GM21526 (cell line): ENCODE data around the gene RAG1.
A peak's percentile ranks its signal among the peaks of the same experiment; 100 is the strongest.

Source experiments
- ATAC-seq: cut with Tn5 transposase; IDR thresholded peaks from one replicate; pipeline ENCODE4 v1.9.1; 2021; ENCODE audit warnings: moderate library complexity; ENCODE audit not compliant: unreplicated experiment, low FRiP score

Gene RAG1

DNA sequence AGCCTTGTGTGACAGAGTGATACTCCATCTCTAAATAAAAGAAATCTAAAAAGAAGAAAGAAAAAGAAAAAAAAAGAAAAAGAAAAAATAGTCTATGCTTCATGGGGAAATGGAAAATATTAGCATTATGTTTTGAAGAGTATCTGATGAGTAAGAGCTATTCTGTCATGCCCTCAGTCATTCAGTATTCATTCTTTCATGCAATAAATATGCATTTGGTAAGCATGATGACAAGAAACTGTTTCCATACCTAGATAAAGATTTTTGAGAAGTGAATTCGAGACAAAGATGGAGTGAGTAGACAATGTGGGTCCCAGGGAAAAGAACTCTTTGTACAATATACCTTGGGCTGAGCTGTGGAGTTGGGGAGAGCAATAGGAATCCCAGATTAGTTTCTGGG, 20.3 kb downstream of the RAG1 start:
- ATAC-seq, result no peak

DNA sequence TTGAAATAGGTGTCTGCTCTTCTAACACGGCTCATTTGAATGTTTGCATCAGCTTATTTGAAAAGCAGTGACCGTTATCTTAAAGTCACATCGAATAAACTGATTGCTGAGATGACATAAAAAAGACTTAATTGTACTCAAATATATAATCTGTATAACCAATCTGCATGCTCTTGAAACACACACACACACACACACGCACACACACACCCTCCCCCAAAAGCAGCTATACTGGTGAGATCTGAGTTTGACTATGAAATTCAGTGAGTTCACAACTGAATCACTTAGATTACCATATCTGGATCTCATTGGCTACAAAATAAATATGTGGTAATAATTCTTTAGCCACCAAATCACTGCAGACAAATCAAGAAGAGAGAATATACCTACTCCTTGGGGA, 22.7 kb downstream of the RAG1 start:
- ATAC-seq, result no peak

DNA sequence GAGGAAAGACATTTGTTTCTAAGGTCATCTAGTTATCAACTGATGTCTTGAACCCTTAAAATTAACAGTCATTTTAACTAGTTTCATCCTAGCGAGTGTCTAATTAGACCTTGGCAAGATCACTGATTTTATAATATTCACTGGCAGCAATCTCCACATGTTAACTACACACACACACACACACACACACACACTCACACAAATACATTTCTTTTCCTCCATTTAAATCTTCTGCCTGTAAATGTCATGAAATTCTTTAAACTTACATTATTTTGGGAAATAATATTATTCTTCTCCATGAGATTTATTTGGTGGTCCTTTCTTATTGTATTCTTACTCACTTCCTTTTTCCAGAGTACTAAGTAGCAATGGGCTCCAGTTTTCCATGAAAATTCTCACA, 23.6 kb downstream of the RAG1 start:
- ATAC-seq, result no peak

DNA sequence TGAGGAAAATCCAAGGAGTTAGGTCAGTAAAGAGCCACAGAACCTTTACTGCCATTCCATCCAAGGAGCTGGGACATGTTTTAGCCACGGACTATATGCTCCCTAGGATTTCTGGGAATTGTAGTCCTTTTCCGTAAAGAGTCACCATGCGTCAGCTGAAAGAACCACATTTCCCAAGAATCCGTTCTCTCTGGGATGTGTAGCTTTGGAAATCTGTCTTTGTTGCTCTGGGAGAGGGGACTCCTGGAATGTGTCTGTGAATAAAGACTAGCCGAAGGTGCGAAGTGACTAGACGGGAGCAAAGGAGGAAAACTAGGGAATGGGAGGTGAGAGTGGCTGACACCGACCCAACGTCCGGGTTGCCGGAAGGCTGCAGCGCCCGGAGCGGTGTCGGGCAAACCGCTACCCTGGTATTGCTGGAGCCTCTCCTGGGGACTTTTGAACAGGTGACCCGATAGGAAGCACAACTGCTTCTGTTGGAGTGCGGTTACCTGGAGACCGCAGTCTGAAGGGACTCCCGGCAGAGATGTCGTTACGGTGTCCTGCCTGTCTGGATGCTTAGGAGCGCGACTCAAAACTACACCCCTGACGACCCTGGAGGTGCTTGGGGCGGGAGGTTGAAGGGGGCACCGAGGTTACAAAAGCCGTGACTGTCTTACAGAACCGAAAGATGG, 26.6 kb downstream of the RAG1 start, which contains the start of gene IFTAP:
Gene IFTAP (plus strand): TSS at position 187 of the 674 bp plus-strand sequence. CDS start 15,602 bp downstream, outside the sequence.
- ATAC-seq, result peak; percentile 71

DNA sequence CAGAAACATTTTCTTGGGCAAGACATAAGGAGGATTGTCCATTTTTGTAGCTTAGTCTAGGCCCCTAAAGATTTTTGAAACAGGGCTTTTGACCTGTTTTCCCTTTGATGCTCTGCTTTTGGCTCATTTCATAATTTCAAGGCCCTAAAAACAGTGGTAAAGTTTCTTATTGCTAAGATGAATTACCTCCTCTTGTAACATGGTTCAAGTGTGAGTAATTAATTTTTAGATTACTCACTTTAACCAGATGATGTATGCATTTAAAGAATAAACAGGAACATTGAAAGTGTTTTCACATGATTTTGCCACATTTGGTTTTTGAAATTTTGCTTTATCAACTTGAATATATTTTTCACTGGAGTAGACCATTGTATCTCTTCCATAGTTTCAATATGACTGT, 29.1 kb downstream of the RAG1 start:
- ATAC-seq, result no peak

DNA sequence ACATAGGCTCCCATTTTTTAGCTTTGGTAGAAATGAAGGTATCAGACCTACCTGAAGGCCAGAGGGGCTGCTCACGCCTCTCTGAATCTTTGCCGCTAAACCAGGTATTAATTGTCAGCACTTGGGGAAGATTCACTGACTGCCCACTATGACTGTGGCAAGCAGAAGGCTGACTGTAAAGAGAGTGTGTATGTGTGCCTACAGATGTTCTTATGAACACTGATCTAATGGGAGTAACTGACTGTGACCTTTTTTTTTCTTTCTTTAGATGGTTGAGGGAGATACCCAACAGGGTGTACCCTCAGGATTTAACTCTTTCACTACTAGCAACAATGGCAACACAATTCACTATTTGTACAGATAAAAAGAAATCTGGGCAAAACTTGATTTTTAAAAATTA, 30.2 kb downstream of the RAG1 start, which contains the start of gene RAG2:
Gene RAG2 (minus strand): TSS at position 186 of the 400 bp plus-strand sequence. CDS start 4,068 bp downstream, outside the sequence.
- no peak for ATAC-seq

DNA sequence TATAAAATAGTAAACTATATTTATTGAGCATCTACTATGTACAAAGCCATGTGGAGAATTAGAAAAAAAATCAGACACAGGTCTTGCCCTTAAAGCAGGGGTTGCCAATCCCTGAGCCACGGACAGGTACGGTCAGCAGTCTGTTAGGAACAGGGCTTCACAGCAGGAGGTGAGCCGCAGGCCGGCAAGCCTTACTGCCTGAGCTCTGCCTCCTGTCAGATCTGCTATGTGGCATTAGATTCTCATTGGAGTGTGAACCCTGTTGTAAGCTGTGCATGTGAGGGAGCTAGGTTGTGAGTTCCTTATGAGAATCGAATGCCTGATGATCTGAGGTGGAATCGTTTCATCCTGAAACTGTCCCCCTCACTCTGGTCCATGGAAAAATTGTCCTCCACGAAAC, 32.4 kb downstream of the RAG1 start:
- no peak for ATAC-seq

DNA sequence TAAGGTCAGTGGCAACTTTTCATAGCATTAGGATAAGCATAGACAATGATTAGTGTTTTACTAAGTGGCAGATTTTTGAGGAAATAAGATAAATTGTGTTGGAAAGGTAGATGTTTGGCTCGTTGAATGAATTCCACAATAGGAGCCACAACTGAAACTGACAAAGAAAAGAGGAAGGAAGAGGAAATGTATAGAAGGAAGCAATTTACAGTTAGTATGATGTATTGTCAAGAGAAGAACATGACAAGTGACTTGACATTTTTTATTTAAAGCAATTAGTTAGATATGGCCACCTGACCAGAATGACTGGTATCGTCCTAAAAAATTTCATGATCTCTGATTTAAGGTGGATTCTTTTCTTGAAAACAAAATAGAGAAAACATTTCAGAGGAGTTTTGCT, 33.3 kb downstream of the RAG1 start:
- no peak for ATAC-seq

DNA sequence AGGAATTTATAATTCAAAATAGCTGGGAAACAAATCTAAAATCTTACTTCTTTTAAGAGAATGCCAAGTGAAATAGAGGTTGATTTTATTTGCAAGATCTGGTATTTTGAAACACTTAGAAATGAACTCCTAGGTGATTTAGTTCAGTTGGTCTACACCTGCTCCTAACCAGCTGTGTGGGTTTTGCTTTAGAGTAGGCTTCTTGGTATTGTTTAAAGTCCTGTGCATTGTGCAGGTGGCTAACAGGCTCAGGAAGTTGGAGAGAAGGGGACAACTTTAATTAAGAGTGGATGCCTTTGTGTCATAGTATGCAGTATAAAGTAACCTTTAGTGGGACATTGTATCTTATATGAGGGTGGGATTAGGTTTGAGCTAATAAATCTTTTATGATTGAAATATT, 34.3 kb downstream of the RAG1 start:
- ATAC-seq, result no peak

DNA sequence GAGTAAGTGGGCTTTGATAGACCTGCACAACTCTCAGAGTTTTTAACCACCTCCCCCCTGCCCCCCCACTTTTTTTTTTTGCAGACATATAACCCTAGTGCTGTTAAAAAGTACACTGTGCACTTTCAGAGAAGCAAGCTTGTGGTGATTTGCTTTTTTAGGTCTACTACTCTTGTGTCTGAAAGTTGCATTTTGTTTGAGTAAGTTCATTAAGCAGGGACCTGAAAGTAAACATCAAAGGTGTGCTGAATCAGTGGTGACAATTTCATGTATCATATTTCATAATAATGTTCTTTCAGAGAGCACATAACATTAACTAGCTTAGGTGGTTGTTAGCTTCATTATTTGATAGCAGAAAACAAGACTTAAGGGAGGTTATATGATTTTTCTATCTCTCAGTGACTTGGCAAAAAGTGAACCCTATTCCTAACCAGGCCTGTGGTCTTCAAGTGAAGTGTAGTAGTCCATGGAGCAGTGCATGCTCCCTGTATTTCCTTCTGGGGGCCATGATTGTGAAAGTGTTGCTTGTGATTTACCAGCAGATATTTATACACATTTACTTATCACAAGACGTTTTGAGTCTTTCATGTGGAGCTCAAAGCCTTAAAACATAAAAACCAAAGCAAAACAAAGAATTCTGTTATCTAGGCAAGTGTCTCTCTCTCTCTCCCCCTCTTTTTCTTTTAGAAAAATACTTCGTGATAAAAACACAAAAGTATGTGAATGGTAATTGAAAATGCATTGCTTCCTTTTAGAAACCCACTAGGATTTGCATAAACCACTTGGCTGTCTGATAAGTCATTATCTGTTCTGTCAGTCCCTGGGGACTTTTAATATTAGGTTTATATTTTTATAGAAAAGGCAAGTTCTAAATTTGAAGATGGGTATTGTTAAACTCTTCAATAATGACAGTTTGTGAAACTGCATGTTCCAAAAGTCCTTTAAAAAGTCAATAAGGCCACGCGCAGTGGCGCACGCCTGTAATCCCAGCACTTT, 37.7 kb downstream of the RAG1 start:
- ATAC-seq, result no peak

DNA sequence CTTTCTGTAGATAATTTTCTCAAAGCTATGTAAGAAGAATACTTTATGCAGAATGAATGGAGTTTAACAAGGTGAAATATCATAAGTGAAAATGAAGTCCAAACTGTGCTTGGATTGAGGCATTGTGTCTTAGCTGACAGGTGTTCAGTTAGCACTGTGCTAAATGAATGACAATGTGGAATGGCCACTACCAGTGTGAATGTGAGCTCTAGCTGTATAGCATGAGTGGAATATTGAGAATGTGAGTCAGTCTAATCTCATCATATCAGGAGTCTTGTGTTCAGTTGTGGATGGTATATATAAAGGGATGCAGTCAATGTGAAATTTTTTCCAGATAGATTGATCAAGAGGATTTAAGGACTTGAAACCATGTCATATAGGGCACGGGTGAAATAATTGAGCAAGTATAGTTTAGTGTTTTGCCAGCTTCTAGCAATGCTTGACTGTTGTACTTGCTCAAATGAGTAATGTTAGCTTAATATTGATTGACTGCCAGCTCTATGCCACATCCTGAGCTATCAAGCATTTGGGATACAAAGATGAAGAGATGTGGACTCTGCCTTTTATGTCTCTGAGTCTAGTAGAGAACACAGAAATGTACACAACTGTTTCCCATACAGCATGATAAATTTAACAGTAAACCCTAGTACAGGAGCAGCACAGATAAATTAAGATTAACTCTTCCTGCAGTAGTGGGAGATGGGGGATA, 40.8 kb downstream of the RAG1 start:
- no peak for ATAC-seq

DNA sequence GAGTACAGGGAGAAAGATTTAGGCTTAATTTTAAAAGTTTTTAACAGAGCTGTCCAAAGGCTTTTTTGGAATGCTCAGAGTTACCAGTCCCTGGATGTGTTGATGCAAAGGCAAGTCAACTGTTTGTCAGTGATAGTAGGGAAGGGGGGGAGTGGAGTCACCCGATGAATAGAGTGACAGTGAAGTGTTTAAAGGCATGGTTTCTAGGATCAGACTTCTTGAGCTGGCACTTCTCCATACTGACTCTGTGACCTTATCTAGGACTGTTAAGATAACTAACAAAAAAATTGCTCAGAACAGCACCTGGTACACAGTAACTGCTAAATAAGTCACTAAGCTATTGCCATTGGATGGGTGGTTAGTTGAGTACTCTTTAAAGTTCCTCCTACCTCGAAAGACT, 41.6 kb downstream of the RAG1 start:
- ATAC-seq, result no peak

DNA sequence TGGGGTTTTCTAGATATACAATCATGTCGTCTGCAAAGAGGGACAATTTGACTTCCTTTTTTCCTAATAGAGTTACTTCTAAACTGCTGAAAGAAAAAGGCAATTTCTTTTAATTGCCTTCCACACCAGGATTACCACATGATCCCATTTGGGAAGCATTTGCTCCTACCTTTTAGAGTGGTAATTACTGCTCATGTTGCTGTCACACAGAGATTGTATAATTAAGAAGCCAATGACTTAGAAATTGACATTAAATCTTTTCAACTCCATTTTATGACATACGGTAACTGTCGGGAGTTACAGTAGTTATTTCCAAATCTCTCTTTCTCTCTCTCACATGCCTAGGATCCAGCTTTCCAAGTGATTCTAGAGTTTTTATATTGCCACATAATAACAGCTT, 48.0 kb downstream of the RAG1 start:
- no peak for ATAC-seq

DNA sequence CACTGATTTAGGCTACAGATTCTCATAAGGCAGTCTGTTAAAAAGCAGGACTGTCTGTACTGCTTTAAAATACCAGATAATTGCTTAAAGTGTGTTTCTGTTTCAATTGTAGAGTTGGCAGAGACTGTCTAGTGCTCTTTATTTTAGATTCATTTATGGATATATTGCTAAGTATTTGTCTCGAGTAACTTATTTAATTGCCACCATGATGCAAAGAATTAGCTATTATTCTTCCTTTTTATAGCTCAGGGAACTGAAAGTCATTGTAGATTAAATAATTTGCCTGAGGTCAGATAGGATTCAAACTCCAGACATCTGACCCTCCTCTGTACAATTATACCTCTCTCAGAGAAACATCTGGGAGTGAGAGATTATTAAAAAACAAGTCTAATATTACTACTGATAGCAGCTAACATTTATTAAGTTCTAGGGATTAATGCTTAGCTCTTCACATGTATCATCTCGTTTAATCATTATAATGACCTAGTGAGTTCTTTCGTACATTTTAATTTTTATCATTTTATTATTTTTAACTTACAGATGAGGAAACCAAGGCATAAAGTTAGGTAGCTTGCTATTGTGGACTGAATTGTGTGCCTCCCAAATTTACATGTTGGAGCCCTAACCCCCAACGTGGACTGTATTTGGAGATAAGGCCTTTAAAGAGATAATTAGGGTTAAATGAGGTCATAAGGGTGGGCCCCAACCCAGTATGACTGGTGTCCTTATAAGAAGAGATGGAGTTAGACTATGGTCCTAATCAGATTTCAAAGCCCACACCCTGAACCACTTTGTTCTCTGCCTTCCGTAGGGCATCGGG, 49.9 kb downstream of the RAG1 start:
- no peak for ATAC-seq

DNA sequence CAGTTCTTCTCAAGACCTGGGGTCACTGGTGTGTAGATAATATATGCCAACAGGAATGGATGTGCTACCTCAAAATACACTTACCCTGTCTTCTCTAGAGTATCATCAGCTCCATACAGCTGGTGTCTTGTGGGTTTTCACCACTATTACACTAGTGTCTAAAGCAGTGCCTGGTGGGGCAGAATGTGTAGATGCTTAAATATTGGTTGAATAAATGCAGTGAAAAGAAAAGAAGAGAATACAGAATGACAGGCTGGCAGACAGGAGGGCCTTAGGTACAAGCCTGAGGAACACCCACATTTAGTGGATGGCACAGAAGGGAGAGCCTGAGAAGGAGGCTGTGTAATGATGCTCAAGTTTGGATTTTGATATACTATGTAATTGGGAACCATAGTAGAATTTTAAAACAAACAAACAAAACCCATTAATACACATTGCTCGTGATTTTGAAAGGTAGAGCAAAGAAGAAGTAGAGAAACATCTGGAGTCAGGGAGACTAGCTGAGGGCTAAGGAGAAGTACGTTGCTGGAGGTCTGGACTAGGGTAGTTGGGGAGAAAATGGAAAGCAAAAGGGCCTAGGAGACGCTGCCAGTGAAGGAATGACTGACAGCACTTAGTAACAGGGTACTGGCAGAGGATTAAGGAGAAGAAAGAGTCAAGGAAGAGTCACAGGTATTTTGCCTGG, 50.7 kb downstream of the RAG1 start:
- no peak for ATAC-seq

DNA sequence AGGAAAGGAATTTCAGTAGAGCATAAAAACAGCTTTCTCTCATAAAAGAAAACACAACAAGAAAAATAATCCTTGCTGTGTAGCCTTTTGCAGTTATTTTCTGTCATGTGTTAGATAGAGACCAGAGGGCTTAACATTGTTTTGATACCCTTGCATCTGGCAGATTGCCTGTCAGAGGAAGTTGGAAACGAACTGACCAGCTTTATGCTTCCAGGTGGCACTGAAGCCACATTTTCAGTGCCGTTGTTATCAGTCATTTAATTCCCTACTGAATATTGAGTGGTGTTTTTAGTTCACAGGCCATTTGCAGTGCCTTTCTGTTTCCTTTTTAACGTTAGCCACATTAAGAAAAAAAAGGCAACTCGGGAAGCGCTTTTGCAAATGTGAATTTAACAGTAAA, 51.7 kb downstream of the RAG1 start:
- no peak for ATAC-seq

DNA sequence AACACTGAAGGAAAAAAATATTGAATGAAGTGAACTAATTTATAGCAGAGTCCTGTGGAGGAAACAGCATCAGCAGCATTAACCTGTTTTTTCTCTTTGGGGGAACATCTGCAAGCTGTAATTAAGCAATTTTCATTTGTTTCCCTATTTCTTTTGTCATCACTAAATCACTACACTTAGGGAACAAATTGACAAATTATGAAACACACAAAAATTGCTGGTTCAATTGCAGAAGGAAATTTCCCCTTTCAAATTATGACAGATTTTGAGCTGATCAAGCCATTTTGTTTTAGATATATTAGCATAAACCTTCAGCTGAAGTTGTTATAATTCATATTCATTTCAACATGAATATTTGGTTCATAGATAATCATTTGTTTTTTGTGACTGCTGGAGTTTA, 52.4 kb downstream of the RAG1 start:
- ATAC-seq, result no peak

DNA sequence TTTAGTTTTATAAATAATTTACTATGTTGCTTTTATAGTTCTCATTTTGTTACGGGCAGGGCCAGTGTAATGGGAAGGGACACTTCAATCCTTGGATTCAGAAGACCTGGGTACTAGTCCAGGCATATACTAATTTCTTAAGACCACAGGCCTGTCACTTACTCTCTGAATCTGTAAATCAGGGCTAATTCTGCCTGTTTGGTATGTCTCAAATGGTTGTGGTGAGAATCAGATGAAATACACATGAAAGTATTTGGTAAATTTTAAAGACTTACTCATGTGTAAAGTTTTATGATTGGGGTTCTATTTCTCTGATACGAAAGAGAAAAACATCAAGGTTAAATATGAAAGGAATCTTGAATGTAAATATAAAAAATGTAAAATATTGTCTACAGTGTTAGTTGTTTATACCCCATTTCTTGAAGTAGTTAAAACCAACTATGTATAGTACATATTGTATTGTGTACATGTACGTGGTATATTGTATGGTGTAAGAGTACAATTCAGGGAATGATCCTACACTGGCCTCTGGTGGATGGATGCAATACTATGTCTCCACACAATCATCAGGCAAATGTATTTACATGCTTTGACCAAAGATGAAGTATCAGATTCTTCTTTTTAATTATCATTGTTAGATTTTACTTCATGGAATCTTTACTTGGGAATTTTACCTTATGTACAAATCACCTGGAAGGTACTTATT, 54.8 kb downstream of the RAG1 start:
- ATAC-seq, result peak; percentile 73

DNA sequence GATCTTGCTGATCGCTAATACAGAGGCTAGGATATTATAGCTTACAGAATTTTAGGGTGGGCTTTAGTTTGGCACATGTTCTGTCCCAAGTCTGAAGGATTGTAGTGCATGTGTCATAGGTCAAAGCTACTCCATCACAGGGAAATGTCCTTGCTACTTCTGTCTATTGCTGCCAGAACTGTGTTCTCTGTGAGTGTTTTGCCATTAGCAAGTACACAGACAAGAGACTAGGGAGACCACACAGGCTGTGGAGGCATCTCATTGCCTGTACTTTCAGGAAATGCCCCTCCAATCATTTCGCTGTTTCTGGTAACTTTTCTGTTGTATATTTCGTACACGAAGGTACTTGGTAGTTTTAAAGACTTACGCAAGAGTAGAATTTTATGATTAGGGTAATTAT, 55.7 kb downstream of the RAG1 start:
- no peak for ATAC-seq
